GM12873 (cell line): ENCODE results near the gene KIAA1217.

Source experiments
- CTCF ChIP-seq: IDR thresholded peaks from 2 replicates; pipeline ENCODE4 v1.5.1; 2012; ENCODE audit warnings: low read depth, mild to moderate bottlenecking, moderate library complexity, low read length, control low read depth; ENCODE audit not compliant: insufficient read depth; ENCODE audit errors: missing control alignments

KIAA1217 gene

GRCh38 chr10:24341371-24341770, 132.4 kb downstream of the KIAA1217 start:
- no peak for TF ChIP-seq CTCF

- TF ChIP-seq CTCF, result no peak
Observed at GRCh38 chr10:24341897-24342296, 133.0 kb downstream of the KIAA1217 start.

- TF ChIP-seq CTCF, result no peak
Observed at GRCh38 chr10:24343686-24344085, 134.7 kb downstream of the KIAA1217 start.

- TF ChIP-seq CTCF, result no peak
Observed at GRCh38 chr10:24344279-24344678, 135.3 kb downstream of the KIAA1217 start.

GRCh38 chr10:24344695-24345463, 135.9 kb downstream of the KIAA1217 start:
- no peak for TF ChIP-seq CTCF

- no peak for TF ChIP-seq CTCF
Observed at GRCh38 chr10:24346877-24347519, 138.1 kb downstream of the KIAA1217 start.

- TF ChIP-seq CTCF, result no peak
Observed at GRCh38 chr10:24349379-24350001, 140.6 kb downstream of the KIAA1217 start.
